OCI-LY1 (cell line): Measurements from ENCODE around the gene PIBF1.

Experiments used
- H2AFZ ChIP-seq: fragments of 200-600 bp; sonication (generic), shearing (Covaris generic); 2 replicates; pipeline ENCODE4 v1.6.0; 2014; ENCODE audit warnings: antibody characterized with exemption, mild to moderate bottlenecking, low read length
- H3F3A ChIP-seq: fragments of 200-600 bp; sonication (generic), shearing (Covaris generic); 2 replicates; pipeline ENCODE4 v1.6.0; 2014; ENCODE audit warnings: mild to moderate bottlenecking, antibody characterized with exemption, low read length, moderate library complexity; ENCODE audit not compliant: insufficient read depth
- H3K27ac ChIP-seq: fragments of 200-600 bp; sonication (generic); 2 replicates; pipeline ENCODE4 v1.5.1; 2014; ENCODE audit warnings: low read length, mixed run types, mild to moderate bottlenecking, low read depth; ENCODE audit not compliant: poor library complexity, severe bottlenecking
- H3K27me3 ChIP-seq: fragments of 200-600 bp; sonication (generic); 2 replicates; pipeline ENCODE4 v1.6.0; 2014; ENCODE audit warnings: antibody characterized with exemption, mild to moderate bottlenecking, low read length, moderate library complexity; ENCODE audit not compliant: insufficient read depth
- H3K36me3 ChIP-seq: fragments of 200-600 bp; sonication (generic); 2 replicates; pipeline ENCODE4 v1.6.1; 2014; ENCODE audit warnings: mild to moderate bottlenecking, antibody characterized with exemption, low read length, moderate library complexity, mixed read lengths; ENCODE audit not compliant: insufficient read depth
- H3K4me1 ChIP-seq: fragments of 200-600 bp; sonication (generic); 2 replicates; pipeline ENCODE4 v1.5.1; 2014; ENCODE audit warnings: mild to moderate bottlenecking, low read length, moderate library complexity; ENCODE audit not compliant: insufficient read depth, severe bottlenecking
- H3K4me2 ChIP-seq: fragments of 200-600 bp; sonication (generic), shearing (Covaris generic); 2 replicates; pipeline ENCODE4 v1.6.1; 2014; ENCODE audit warnings: low read length
- H3K4me3 ChIP-seq: fragments of 200-600 bp; sonication (generic); 2 replicates; pipeline ENCODE4 v1.5.1; 2014; ENCODE audit warnings: low read length, low read depth, mild to moderate bottlenecking, mixed read lengths; ENCODE audit not compliant: poor library complexity, severe bottlenecking
- H3K79me2 ChIP-seq: fragments of 200-600 bp; shearing (Covaris generic); 2 replicates; pipeline ENCODE4 v1.6.1; 2016; ENCODE audit warnings: mixed run types, low read length, mixed read lengths; ENCODE audit not compliant: insufficient read depth
- H3K9ac ChIP-seq: fragments of 200-600 bp; sonication (generic), shearing (Covaris generic); 2 replicates; pipeline ENCODE4 v1.6.1; 2014; ENCODE audit warnings: mild to moderate bottlenecking, low read length, mixed read lengths
- H3K9me2 ChIP-seq: fragments of 200-600 bp; sonication (generic), shearing (Covaris generic); 2 replicates; pipeline ENCODE4 v1.6.1; 2014; ENCODE audit warnings: low read depth, mild to moderate bottlenecking, low read length, mixed read lengths
- H3K9me3 ChIP-seq: fragments of 200-600 bp; shearing (Covaris generic); 2 replicates; pipeline ENCODE4 v1.6.1; 2014; ENCODE audit warnings: low read length, mixed read lengths
- H4K20me1 ChIP-seq: fragments of 200-600 bp; sonication (generic), shearing (Covaris generic); 2 replicates; pipeline ENCODE4 v1.6.0; 2016; ENCODE audit warnings: mild to moderate bottlenecking, low read length; ENCODE audit not compliant: insufficient read depth
- EZH2 ChIP-seq: fragments of 200-600 bp; sonication (generic), shearing (Covaris generic); IDR thresholded peaks from 2 replicates; pipeline ENCODE4 v1.8.0; 2017; ENCODE audit warnings: borderline replicate concordance, mixed run types, mild to moderate bottlenecking, antibody characterized with exemption, low read length, moderate library complexity, mixed read lengths
- TF ChIP-seq, protein P1 (sequence below): fragments of 200-600 bp; sonication (generic), shearing (Covaris generic); IDR thresholded peaks from 2 replicates; pipeline ENCODE4 v1.5.1; 2017; ENCODE audit warnings: mild to moderate bottlenecking, antibody characterized with exemption, low read length, moderate library complexity, mixed read lengths

Gene PIBF1

DNA sequence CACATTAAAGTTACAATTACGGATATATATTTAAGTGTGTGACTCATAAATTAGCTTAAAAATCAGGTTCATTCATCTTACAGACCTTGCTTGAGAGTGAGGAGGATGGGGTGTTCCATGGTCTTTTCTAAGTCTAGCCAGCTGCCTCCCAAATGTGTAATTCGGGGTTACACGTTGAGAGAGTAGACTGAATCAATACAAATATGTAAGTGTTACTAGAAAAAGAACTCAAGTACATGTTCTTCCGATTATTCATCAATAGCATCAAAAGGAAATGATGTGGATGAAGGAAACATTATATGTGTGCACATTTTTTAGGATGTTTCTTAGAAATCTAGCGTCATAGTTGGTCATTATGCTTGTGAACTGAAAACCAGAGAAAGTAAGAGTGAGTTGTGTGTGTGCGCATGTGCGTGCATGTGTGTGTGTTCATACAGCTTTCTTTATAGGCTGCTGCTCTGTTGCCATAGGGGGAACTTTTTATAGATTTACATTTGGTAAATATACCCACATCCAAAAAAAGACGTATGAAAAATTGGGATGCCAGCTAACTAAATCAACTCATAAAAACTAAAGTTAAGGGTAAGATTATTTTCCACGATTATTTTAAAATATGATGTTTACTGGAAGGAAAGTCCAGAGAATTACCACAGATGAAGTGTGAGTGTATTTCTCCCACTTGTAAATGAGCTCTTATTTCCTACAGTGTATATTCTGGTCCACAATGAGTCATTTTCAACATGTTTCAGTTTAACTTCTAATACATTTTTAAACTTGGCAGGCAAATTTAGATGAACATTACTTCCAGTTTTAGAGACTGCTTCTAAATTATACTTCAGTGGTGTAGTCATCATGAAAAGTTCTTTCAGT lies 82.4 kb downstream of the PIBF1 start:
- Histone ChIP-seq H3K27ac (no peak overlapping the region), H3K9me2 (no peaks in the 10 kb centered on the region), H3F3A (no peaks in the 10 kb centered on the region), H3K9me3 (0 out of 2 replicates have a peak, but pooled peaks cover 5% of the 10 kb centered on the region), H3K36me3 (peaks cover 23% of the 10 kb centered on the region), H3K9ac (no peak overlapping the region), H3K4me1 (no peaks in the 10 kb centered on the region), H3K27me3 (no peaks in the 10 kb centered on the region), H2AFZ (no peak overlapping the region), H3K4me3 (no peak overlapping the region), H3K4me2 (no peak overlapping the region), H3K79me2 (no peaks in the 10 kb centered on the region), H4K20me1 (no peaks in the 10 kb centered on the region)
- TF ChIP-seq, protein P1, sequence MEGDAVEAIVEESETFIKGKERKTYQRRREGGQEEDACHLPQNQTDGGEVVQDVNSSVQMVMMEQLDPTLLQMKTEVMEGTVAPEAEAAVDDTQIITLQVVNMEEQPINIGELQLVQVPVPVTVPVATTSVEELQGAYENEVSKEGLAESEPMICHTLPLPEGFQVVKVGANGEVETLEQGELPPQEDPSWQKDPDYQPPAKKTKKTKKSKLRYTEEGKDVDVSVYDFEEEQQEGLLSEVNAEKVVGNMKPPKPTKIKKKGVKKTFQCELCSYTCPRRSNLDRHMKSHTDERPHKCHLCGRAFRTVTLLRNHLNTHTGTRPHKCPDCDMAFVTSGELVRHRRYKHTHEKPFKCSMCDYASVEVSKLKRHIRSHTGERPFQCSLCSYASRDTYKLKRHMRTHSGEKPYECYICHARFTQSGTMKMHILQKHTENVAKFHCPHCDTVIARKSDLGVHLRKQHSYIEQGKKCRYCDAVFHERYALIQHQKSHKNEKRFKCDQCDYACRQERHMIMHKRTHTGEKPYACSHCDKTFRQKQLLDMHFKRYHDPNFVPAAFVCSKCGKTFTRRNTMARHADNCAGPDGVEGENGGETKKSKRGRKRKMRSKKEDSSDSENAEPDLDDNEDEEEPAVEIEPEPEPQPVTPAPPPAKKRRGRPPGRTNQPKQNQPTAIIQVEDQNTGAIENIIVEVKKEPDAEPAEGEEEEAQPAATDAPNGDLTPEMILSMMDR: no peak
- no peak for TF ChIP-seq EZH2

DNA sequence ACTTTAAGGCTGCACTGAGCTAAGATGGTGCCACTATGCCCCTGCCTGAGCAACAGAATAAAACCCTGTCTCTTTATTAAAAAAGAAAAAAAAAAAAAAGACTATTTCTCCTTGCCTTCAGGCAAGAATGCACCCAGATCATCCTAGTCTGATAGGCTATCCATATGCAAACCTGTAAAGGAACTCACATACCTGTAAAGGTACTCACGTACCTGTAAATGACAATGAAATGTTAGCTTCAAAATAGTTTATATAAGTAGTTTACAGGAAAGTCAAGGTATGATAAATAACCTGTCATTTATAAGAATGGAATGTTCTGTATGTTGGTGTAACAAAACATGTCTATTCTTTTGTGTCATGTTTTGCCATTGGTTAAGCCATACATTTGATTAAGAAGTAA lies 86.3 kb downstream of the PIBF1 start:
- Histone ChIP-seq H3K9me3 (0 out of 2 replicates have a peak, but pooled peaks cover 5% of the 10 kb centered on the region), H2AFZ (no peak overlapping the region), H3K27ac (no peak overlapping the region), H3K9me2 (no peaks in the 10 kb centered on the region), H4K20me1 (no peaks in the 10 kb centered on the region), H3K4me3 (no peak overlapping the region), H3F3A (no peaks in the 10 kb centered on the region), H3K4me2 (no peak overlapping the region), H3K9ac (no peak overlapping the region), H3K79me2 (no peaks in the 10 kb centered on the region), H3K36me3 (peaks cover 23% of the 10 kb centered on the region), H3K27me3 (no peaks in the 10 kb centered on the region), H3K4me1 (no peaks in the 10 kb centered on the region)
- TF ChIP-seq, protein P1: no peak
- no peak for TF ChIP-seq EZH2

DNA sequence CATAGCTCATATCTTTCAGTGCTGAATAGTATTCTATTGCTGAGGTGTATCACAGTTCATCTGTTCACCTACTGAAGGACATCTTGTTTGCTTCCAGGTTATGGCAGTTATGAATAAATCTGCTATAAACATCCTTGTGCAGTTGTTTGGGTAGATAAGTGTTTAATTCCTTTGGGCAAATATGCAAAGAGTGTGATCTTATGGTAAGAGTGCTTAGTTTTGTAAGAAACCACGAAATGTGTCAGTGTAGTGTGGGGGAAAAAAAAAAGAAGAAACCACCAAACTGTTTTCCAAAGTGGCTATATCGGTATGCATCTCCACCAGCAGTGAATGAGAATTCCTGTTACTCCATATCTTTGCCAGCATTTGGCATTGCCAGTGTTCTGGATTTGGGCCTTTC lies 93.3 kb downstream of the PIBF1 start:
- Histone ChIP-seq H3K9me2 (no peaks in the 10 kb centered on the region), H3K27ac (no peak overlapping the region), H2AFZ (no peak overlapping the region), H3K27me3 (no peaks in the 10 kb centered on the region), H3K4me1 (no peaks in the 10 kb centered on the region), H3K9ac (no peak overlapping the region), H3K9me3 (peaks cover 3% of the 10 kb centered on the region; the same call in 1 of the 2 replicates), H3K4me3 (no peak overlapping the region), H3K79me2 (no peaks in the 10 kb centered on the region), H3K4me2 (no peak overlapping the region), H3K36me3 (no peaks in the 10 kb centered on the region), H3F3A (no peaks in the 10 kb centered on the region), H4K20me1 (no peaks in the 10 kb centered on the region)
- TF ChIP-seq, protein P1: no peak
- no peak for TF ChIP-seq EZH2
